Measurements from ENCODE around the gene SLC17A1. TPM values are rescaled to one million over a fixed set of nuclear protein-coding genes. Genes with fewer than 3 reads are reported as not detected.

SLC17A1 gene
- total RNA-seq, 4 donors from 2014 or later, result not detected

DNA sequence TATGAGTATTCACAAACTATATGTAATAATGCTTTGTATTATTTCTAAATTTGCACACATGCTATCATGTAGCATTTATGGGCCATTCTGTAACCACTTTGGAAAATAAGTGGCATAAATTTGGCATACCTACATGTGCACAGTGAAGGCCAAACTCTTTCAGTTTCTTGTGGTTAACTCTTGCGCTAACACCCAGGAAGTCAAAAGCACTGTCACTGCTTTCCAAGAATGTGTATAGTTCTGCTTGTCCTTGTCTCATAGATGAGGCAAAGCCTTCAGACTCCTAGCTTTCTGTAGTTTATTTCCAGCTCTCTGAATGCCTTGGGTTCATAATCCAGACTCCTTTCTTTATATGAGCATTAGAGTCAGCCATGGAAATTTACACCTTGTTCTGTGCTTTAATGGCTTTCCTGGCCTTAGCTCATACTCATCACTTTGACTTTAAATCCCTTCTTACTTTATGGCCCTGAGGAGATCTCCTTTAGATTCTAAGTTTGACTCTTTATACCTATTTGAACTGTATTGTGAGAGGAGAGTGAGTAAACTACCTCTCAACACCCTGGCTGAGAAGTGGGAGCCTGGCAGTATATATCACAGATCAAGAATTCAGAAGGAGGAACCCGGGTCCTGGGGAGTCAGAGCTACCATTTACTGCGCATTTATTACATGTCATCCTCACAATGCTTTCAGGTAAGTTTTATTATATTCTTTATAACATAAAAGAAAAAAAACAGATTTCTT is 43.1 kb upstream of the SLC17A1 start:
- TF ChIP-seq, protein P1, sequence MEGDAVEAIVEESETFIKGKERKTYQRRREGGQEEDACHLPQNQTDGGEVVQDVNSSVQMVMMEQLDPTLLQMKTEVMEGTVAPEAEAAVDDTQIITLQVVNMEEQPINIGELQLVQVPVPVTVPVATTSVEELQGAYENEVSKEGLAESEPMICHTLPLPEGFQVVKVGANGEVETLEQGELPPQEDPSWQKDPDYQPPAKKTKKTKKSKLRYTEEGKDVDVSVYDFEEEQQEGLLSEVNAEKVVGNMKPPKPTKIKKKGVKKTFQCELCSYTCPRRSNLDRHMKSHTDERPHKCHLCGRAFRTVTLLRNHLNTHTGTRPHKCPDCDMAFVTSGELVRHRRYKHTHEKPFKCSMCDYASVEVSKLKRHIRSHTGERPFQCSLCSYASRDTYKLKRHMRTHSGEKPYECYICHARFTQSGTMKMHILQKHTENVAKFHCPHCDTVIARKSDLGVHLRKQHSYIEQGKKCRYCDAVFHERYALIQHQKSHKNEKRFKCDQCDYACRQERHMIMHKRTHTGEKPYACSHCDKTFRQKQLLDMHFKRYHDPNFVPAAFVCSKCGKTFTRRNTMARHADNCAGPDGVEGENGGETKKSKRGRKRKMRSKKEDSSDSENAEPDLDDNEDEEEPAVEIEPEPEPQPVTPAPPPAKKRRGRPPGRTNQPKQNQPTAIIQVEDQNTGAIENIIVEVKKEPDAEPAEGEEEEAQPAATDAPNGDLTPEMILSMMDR (IDR thresholded peaks at IDR 0.05), result no peak
- TF ChIP-seq EP300 (IDR thresholded peaks at IDR 0.05), result no peak
- TF ChIP-seq POLR2AphosphoS5 (IDR thresholded peaks at IDR 0.05), result no peak
- TF ChIP-seq POLR2A (IDR thresholded peaks at IDR 0.05; ENCODE audit: low read depth), result no peak
- 87% methylated on average over 3 of the region's 3 CpGs for WGBS

DNA sequence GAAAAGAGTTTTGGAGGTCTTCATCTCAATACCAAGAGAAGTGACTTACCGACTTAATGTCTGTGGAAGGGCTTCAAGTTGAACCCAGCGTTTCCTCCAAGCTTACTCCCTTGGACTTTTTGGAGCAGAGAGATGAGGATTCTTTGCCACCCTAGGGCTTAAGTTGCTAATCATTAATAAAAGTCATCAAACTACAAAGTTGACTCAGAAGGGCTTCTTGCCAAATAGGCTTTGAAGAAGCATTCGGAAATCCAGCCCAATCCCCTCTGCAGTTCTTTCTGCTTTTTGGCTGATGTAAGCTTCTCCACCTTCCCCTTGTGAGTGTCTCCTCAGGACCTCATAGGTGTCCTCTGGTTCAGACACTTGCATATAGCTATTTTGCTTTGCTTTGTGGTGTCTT is 42.3 kb upstream of the SLC17A1 start, which contains the start of gene SLC17A3:
SLC17A3 (minus strand) TSS at position 126 of the 400 bp plus-strand sequence. CDS start 5,856 bp downstream, outside the sequence.
- TF ChIP-seq EP300 (IDR thresholded peaks at IDR 0.05), result no peak
- no peak for TF ChIP-seq POLR2A (IDR thresholded peaks at IDR 0.05; ENCODE audit: low read depth)
- no peak for TF ChIP-seq POLR2AphosphoS5 (IDR thresholded peaks at IDR 0.05)
- TF ChIP-seq, protein P1 (IDR thresholded peaks at IDR 0.05), result no peak
- Histone ChIP-seq H3K4me3 (no peak within 1 kb of the TSS), H3K27me3 (peaks cover 0 to 8% (median 0%) of the 10 kb centered on the region in 4 donors), H3K9me3 (no peaks in the 10 kb centered on the region), H3K27ac (replicated peaks in 1 of 4) (no peak within 1 kb of the TSS), H3K4me1 (no peaks in the 10 kb centered on the region), H3K36me3 (no peaks in the 10 kb centered on the region)
- no peak for DNase-seq (ENCODE audit: extremely low spot score)
- WGBS, result 80% methylated on average over 3 of the region's 3 CpGs
- intact Hi-C loops (cut with DNase I), result no loop called here

More for the DNA sequence above, 43.1 kb upstream of the SLC17A1 start:
- H3K4me1 ChIP-seq, result no peaks in the 10 kb centered on the region
- peaks cover 0 to 8% (median 0%) of the 10 kb centered on the region in 4 donors for H3K27me3 ChIP-seq
- H3K9me3 ChIP-seq, result no peaks in the 10 kb centered on the region
- no peak overlapping the region for H3K27ac ChIP-seq (replicated peaks in 1 of 4)
- DNase-seq (ENCODE audit: extremely low spot score), result no peak
- intact Hi-C loops (cut with DNase I), result no loop called here
- H3K4me3 ChIP-seq, result no peak overlapping the region
- no peaks in the 10 kb centered on the region for H3K36me3 ChIP-seq

DNA sequence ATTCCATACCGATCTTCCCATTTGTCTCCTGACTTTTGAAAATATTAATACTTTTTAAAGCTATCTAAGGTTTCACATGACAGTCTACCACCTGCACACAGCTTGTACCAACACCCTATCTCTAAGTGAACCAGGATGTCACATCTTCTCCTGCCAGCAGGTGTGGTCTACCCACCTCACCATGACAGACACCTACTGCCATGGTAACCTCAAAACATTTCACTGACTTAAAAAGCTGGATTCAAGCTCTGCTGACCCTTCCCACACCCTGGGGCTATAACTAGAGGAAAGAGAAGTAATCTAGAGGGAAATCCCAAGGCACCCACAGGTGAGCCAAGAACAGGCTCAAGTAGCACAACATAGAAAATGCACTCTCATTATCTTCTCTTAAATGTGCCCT is 41.0 kb upstream of the SLC17A1 start:
- intact Hi-C loops (cut with DNase I), result no loop called here
- TF ChIP-seq POLR2A (IDR thresholded peaks at IDR 0.05; ENCODE audit: low read depth), result no peak
- TF ChIP-seq POLR2AphosphoS5 (IDR thresholded peaks at IDR 0.05), result no peak
- no peak for TF ChIP-seq EP300 (IDR thresholded peaks at IDR 0.05)
- TF ChIP-seq, protein P1 (IDR thresholded peaks at IDR 0.05), result no peak
- WGBS, result 97% methylated on average over 1 of the region's 1 CpG

DNA sequence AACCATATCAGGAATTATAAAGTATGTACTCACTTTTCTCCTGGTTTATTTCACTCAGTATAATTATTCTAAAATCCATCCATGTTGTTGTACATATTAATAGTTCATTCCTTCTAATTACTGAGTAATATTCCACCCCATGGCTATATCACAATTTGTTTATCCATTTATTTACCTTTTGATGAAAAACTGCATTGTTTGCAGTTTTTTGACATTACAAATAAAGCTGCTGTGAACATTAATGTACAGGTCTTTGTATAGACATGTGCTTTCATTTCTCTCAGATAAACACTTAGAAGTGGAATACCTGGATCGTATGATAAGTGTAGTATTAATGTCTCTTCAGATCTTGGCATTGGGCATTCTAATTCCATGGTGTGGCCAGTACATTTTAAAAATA is 38.0 kb upstream of the SLC17A1 start:
- DNase-seq (ENCODE audit: extremely low spot score), result no peak
- intact Hi-C loops (cut with DNase I), result no loop called here
- TF ChIP-seq, protein P1 (IDR thresholded peaks at IDR 0.05), result no peak
- TF ChIP-seq EP300 (IDR thresholded peaks at IDR 0.05) (no peak), POLR2AphosphoS5 (IDR thresholded peaks at IDR 0.05) (no peak), POLR2A (IDR thresholded peaks at IDR 0.05; ENCODE audit: low read depth) (no peak)
- Histone ChIP-seq H3K36me3 (no peaks in the 10 kb centered on the region), H3K27me3 (peaks cover 0 to 8% (median 0%) of the 10 kb centered on the region in 4 donors), H3K4me3 (no peak overlapping the region), H3K4me1 (no peaks in the 10 kb centered on the region), H3K27ac (replicated peaks in 1 of 4) (no peak overlapping the region), H3K9me3 (no peaks in the 10 kb centered on the region)
- 64% methylated on average over 1 of the region's 1 CpG for WGBS

More for the DNA sequence above, 41.0 kb upstream of the SLC17A1 start:
- Histone ChIP-seq H3K27me3 (peaks cover 0 to 8% (median 0%) of the 10 kb centered on the region in 4 donors), H3K4me1 (no peaks in the 10 kb centered on the region), H3K36me3 (no peaks in the 10 kb centered on the region), H3K9me3 (no peaks in the 10 kb centered on the region), H3K27ac (replicated peaks in 1 of 4) (no peak overlapping the region), H3K4me3 (no peak overlapping the region)
- no peak for DNase-seq (ENCODE audit: extremely low spot score)

Measured in esophagus muscularis mucosa (tissue), 4 donors.